Activated CD8-positive, alpha-beta memory T cell treated with anti-CD3 and anti-CD28 coated beads for 48 hours (primary cell): Measurements from ENCODE around the gene PRSS22.
A peak's percentile ranks its signal among the peaks of the same experiment; 100 is the strongest.

Experiments
- DNase-seq, 3 experiments: peaks; one replicate each; pipeline ENCODE4 v3.0.0-alpha.2; 2020; ENCODE audit warnings: low read depth in 2 of 3, low spot score in 2 of 3

The PRSS22 gene

GRCh38 chr16:2852731-2853507, 5.1 kb downstream of the PRSS22 start:
- no peak for DNase-seq

DNA sequence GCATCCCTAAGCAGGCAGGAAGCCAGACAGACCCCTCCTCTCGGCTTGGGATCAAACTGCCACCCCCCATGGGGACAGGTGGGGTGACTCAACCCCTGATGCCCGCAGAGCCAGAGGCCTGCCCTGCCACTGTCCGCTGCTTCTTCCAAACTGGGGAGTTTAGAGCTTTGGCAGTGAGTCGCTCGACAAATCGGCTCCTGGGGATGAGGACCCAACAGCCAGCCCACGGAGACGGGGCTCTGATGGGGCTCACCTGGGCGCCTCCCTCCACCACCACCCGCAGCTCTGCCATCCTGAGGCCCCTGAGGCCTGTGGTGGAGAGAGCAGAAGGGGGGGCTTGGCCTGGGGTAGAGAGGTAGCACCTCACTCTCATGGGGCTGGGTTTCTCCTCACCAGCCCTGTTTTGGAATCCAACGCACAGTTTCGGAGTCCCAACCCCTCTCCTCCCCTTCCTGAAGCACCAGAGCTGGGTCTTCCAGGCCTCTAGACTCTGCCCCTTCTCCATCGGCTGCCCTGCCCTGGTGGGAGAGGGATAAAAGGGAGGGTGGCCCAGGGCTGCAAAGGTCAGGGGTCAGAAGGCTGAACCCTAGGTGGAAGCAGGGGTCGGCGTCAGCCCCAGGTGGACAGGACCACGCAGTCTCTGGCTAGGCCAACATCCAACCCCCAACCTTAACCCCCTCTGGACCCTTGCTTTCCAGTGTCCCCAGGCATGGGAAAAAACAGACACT, 5.8 kb downstream of the PRSS22 start:
- no peak for DNase-seq

GRCh38 chr16:2848933-2849725, 8.8 kb downstream of the PRSS22 start:
- no peak for DNase-seq

GRCh38 chr16:2846511-2847310, 11.3 kb downstream of the PRSS22 start:
- no peak for DNase-seq

- DNase-seq: no peak
Observed at GRCh38 chr16:2845116-2845515, 12.9 kb downstream of the PRSS22 start.

GRCh38 chr16:2843526-2843925, 14.4 kb downstream of the PRSS22 start:
- DNase-seq: no peak

- peak; percentile 66 to 87 (median 81) for DNase-seq
Observed at GRCh38 chr16:2842340-2843000, 15.5 kb downstream of the PRSS22 start.

- no peak for DNase-seq
Observed at GRCh38 chr16:2841606-2842339, 16.2 kb downstream of the PRSS22 start.

- no peak for DNase-seq
Observed at GRCh38 chr16:2840914-2841313, 17.1 kb downstream of the PRSS22 start.

DNA sequence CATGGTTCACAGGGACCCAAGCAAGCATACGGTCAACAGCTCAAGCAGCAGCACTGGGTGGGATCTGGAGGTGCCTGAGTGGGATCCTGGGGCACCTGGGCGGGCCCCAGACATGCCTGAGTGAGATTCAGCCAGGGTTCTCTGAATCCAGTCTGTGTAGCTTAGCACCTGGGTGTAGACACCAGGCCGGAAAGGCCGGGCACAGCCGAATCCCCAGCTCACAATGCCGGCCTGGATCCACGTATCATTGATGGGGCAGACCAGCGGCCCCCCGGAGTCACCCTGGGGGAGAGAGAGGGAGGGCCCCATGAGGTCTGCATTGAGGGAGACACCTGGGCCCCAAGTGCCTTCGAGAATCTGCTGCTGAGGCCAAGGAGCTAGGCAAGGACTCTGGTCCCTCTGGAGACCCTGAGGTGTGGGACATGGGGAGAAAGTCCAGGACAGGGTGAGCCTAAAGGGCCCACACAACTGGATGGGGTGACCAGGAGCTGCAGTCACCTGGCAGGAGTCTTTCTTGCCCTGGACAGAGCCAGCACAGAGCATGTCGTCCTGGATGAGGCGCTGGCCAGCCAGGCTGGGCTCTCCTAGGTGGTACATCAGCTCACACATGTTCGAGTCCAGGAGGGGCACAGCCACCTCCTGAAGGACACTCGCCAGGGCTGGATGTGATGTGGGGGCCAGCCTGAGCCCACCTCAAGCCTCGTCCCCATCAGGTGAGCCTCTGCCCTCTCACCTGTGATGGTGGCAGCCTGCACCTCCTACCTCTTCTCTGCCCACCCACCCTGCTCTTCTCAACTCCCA, 18.1 kb downstream of the PRSS22 start:
- no peak for DNase-seq

DNA sequence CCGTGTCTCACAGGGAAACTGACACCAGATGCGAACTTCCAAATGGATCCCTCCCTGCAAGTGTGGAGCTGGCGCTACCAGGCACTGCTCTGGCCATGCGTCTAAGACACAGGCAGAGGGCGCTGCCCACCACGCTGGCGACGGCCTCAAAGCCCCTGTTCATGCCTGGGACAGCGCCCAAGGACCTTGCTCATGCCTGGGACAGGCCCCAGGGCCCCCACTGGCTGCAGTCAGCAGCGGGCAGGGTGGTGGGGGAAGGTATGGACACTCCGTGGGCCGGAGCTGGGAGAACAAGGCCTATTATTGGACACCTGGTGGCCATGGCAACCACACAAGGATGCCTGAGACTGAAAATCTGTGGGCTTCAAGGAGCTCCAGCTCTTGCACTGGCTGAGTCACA, 19.0 kb downstream of the PRSS22 start:
- DNase-seq: no peak

GRCh38 chr16:2836646-2837508, 21.1 kb downstream of the PRSS22 start:
- no peak for DNase-seq

- DNase-seq: no peak
Observed at GRCh38 chr16:2835638-2836493, 22.1 kb downstream of the PRSS22 start.

- no peak for DNase-seq
Observed at GRCh38 chr16:2834968-2835367, 23.0 kb downstream of the PRSS22 start.

DNA sequence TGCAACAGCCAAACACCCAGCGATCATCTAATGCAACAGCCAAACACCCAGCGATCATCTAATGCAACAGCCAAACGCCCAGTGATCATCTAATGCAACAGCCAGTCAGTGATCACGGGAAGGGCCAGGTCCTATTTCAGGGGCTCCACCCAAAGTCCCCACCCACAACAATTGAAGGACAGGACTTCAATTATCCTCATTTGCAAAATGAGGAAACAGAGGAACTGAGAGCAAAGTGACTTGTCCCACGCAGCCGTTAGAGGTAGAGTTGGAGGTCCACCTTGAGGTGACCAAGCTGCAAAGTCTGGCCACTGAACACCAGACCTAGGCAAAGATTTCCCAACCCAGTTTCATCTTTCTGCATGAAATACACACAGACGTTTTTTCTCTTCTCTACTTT, 24.2 kb downstream of the PRSS22 start:
- DNase-seq: no peak

- no peak for DNase-seq
Observed at GRCh38 chr16:2831203-2831602, 26.8 kb downstream of the PRSS22 start.

DNA sequence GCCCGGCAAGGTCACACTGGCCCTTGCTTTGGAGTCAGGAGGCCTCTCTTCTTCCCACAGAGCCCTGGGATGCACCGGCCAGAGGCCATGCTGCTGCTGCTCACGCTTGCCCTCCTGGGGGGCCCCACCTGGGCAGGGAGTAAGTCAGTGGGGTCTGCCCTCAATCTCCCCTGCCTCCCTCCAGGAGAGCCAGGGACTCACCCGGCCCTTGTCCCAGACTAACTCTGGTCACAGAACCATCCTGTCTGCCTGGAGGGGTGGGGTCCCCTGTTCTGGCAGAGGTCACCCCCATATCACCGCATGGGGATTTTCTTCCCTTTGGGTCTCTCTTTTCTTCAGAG, 27.6 kb downstream of the PRSS22 start:
- DNase-seq: no peak
